Muscle of arm (tissue), 12 donors: Measurements from ENCODE around the gene COPS4. TPM values are rescaled to one million over a fixed set of nuclear protein-coding genes. Genes with fewer than 3 reads are reported as not detected.
A peak's percentile ranks its signal among the peaks of the same experiment; 100 is the strongest.
"Not testable (repeated sequence)": the region's sequence is repeated elsewhere in the genome, so short reads cannot be mapped to it uniquely, and the experiment has no call there.

Source experiments
- DNase-seq: peaks from one replicate; pipeline ENCODE4 v3.0.0-alpha.2; 2013
- polyA plus RNA-seq, 12 donors: library from polyadenylated mRNA; unstranded; fragments of 120-200 nt; gene quantifications; one replicate each; pipeline ENCODE4 v1.2.1, GENCODE V29; 2013; ENCODE audit not compliant: insufficient read length in 12 of 12

Gene COPS4
- polyA plus RNA-seq, 12 donors, result 43.7 to 81.0 (median 67.4) TPM; not detected in 1

DNA sequence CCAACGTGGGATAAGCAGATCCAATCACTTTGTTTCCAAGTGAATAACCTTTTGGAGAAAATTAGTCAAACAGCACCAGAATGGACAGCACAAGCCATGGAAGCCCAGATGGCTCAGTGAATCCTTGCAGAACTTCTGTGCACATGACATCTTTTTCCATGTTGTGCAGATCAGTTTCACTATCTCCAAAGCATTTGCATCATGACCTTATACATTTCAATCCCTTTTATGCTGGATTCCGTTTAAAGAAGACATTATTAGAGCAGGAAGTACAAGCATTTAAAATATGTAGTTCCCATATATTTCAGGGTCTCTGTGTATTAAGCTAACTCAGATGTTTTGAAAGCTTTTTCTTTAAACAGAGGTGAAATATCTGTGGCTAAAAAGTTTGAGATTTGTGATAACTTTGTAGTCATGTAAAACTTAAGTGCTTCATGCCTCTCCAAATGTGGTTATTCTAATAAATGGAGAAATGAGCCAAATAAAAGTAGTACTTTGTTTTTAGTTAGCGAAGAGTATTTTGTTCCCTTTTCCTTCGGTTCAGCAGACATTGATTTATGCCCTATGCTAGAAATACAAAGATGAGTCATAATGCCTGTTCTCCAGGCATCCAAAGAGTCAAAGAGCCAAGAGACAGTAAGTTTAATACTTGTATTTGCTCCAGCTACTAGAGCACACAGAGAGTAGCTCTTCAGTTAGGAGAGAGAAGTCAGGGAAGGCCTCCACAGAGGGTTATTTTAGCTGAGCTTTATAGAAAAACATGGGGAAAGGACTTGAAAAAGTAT lies 40.5 kb downstream of the COPS4 start:
- peak; percentile 7 for DNase-seq

GRCh38 chr4:83080561-83080960 lies 45.6 kb downstream of the COPS4 start:
- DNase-seq, result no peak

GRCh38 chr4:83082777-83083176 lies 47.8 kb downstream of the COPS4 start:
- no peak for DNase-seq

DNA sequence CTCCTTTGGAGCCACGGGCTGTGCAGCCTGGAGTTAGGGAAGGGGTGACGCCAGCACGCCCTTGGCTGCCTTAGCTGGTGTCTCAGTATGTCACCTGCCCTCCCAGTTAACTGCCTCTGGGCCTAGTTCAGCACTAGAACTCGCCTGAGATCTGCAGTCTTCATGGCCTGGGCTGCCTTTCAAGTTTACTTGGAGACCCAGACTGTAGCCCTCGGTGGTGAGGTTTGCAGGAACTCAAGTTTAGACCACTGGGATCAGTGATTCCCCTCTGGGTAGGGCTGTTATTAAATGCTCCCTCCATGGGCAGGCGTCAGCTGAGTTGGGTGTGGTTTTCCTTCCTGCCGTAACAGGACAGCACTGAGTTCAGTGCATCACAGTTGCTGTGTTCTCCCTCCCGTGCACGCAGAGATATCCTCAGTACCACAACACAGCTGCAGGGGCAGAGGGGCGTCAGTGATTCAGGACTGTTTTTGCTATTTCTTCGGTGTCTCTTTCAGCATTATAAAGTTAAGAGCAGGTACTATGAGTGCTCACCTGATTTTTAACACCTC lies 49.0 kb downstream of the COPS4 start:
- DNase-seq, result no peak

DNA sequence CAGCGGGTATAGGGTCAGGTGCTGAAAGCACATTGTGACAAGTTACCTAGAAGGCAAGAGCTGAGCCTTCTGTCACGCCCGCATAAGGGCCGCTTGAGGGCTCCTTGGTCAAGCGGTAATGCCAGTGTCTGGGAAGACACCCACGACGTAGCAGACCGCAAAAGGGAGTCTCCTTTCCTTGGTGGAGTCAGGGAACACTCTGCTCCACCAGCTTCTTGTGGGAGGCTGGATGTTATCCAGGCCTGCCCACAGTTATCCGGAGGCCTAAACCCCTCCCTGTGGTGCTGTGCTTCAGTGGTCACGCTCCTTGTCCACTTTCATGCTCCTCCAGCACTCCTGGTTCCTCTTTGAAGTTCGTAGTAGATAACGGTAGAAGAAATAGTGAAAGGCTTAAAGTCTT lies 50.0 kb downstream of the COPS4 start:
- DNase-seq, result not testable (repeated sequence)

DNA sequence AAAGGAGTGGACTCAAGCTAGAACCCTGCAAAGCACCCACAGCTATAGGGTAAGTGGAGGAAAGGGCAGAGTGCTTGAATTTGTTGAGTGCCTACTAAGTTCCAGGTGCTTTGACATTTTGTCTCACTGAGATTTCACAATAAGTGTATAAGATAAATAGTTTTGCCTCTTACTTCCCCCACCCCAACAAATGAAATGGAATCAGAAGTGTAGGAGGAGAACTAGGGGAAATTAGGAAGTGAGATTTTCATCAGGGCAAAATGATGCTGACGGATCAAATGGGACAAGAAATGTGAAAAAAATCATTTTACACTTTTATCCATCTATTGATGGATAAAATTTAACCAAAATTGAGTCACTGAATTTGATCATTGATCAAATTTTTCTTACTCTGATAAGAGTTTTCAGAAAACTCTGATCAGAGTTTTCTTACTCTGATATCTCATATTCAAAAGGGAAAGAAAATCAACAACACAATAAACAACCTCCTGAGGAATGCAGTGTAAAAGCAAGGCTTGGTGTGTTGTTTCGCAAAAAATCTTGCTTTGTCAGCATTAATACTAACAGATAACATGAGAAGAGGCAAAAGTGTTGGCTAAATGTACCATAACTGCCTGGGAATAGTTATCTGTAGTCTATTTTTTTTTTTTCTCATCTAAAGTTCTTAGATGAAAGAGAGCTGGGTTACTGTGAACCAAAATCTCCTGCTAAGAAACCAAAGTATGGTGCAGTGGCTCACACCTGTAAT lies 54.6 kb downstream of the COPS4 start:
- DNase-seq, result no peak

DNA sequence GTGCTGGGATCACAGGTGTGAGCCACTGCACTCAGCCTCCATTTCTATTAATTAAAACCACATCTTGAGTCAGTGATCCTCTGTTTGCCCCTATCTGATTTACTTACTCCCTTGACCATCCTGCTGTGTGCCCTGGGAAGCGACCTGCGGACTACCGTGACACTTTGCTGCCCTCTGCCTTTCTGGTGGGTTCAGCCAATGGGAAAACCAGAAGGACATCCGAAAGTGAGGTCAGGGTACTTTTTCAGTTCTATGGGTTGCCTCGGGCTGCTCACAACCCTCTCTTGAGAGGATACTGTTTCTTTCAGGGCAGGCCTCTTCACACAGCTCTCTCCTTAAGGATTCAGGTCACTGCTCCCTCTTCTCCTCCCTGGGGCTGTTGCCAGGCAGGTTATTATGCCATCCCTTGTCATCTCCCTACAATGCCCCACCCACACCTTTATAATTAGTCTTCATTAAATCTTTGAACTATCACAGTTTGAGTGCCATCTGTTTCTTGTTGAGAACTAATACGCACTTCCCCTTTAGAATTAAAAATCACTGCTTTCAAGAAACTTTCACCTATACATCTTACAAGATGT lies 58.2 kb downstream of the COPS4 start:
- no peak for DNase-seq

DNA sequence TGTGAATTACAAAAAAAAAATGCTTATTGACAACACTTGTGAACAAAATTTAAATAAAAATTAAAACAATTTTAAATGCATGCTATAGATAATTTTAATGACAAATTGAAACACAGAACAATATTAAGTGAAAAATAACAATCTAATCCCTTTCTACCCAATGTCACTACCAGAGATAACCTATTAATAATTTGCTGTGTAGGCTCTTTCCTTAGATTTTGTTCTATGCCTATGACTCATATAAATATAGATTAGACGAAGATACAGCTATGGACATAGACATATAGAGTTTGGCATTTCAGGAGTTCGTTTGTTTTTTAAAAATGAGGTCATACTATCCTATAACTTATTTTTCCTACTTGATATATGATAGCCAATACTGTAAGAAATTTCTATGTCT lies 61.4 kb downstream of the COPS4 start:
- no peak for DNase-seq

- no peak for DNase-seq
Observed at GRCh38 chr4:83104991-83105390, 70.0 kb downstream of the COPS4 start.

DNA sequence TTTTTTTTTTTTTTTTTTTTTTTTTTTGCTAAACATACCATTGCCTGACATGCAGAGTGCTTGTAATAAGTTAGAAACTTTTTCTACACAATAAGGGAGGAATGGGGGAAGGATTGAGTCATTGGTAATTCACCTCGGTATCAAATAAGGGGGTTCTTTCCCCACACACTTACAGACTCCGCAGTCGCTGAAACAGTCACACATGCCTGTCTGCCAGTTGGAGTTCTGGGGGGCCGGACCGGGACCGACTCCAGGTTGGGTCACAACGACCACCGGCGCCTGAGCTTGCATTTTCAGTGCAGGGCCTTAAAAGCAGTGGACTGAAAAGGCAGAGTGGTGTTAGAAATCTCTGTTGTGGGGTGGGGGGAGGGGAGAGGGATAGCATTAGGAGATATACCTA lies 72.6 kb downstream of the COPS4 start:
- DNase-seq, result no peak

DNA sequence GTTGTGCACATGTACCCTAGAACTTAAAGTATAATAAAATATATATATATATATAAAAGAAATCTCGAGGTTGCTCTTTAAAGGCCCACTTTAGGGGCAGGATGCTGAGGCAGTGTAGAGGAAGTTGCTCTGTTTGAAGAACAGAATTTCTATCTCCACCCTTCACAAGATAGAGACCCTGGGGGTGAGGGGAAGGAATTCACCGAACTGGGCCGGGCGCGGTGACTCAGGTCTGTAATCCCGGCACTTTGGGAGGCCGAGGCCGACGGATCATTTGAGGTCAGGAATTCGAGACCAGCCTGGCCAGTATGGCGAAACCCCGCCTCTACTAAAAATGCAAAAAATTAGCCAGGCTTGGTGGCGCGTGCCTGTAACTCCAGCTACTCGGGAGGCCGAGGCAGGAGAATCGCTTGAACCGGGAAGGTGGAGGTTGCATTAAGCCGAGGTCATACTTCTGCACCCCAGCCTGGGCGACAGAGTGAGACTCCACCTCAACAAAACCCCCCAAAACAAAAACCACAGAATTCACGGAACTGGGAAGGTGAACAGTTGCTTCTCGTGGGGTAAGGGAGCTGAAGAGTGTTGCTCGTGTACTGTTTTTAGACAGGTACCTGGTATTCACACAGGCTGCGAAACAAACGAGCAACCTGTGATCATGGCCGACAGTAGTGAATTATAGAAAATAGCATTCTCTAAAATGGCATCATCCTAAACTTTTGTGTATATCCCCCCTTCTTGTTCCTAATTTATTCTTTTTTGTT lies 73.3 kb downstream of the COPS4 start:
- DNase-seq, result no peak

- DNase-seq, result peak; percentile 31
Observed at GRCh38 chr4:83109480-83110222, 74.7 kb downstream of the COPS4 start.

DNA sequence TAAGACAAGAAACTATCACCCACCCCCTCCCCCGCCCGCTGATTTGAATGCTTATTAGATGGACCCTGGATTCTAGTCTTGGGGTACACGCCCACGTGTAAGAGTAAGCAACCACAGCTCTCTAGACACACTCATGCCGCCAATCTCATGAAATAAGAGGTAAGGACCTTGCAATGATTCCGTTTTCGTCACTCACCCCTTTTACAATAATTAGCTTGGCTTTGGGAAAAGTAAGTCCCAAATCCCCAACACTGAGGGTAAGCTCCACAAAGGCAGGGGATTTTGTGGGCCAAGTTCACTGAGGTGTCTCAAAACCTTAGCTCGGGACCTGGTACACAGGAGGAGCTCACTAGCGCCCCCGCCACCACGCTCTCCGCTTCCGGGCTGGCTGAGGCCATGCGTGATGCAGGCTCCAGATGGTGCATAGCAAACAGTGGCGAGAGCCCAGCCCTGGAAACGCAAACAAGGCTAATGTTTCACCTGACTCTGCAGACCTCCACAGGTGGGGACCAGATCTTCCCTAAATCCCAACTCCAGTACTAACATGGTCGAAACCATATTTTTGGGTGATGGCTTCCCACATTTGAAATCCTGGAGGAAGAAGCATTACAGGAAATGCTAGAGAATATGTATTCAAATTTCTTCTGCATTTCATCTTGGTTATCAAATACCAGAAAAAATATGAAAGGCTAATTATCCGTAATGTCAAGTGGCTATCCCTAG lies 75.4 kb downstream of the COPS4 start:
- peak; percentile 74 for DNase-seq

GRCh38 chr4:83110970-83111750 lies 76.2 kb downstream of the COPS4 start:
- no peak for DNase-seq

- DNase-seq, result not testable (repeated sequence)
Observed at GRCh38 chr4:83111751-83112141, 76.8 kb downstream of the COPS4 start.

- no peak for DNase-seq
Observed at GRCh38 chr4:83112231-83112630, 77.2 kb downstream of the COPS4 start.

GRCh38 chr4:83112678-83113428 lies 77.9 kb downstream of the COPS4 start:
- DNase-seq, result no peak

GRCh38 chr4:83113429-83113786 lies 78.4 kb downstream of the COPS4 start:
- DNase-seq, result no peak

DNA sequence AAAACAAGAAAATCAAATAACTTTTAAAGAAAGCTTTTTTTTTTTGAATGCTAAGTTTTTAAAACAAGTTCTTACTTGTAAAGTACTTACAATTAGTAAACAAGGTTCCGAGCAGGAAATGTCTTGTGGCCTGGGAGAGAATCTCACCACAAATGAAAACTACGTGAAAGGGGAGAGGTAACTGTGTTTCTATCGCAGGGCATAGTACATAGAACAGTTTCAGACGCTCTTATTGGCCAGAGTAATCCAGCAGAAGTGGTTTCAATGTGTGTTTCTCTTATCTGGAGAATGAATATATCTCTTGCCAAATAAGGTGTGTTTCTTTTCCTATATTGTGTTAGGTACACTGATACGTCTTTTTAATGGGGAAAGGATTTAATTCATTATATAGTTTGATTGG lies 79.6 kb downstream of the COPS4 start, which contains the start of gene PLAC8:
Gene PLAC8, minus strand, starts transcription at position 154 of the 400 bp plus-strand sequence. CDS start 6,808 bp downstream, outside the sequence.
- DNase-seq, result no peak
